NCI-H82 treated with DMSO at 0.1 percent for 48 hours (cell line): ENCODE results near the gene RPL7A.
"Not testable (repeated sequence)": the region's sequence is repeated elsewhere in the genome, so short reads cannot be mapped to it uniquely, and the experiment has no call there.

Source experiments
- DNase-seq: peaks from one replicate; lab custom pipeline; 2025; ENCODE audit not compliant: unreplicated experiment; lab: John Stamatoyannopoulos, UW

Gene RPL7A

DNA sequence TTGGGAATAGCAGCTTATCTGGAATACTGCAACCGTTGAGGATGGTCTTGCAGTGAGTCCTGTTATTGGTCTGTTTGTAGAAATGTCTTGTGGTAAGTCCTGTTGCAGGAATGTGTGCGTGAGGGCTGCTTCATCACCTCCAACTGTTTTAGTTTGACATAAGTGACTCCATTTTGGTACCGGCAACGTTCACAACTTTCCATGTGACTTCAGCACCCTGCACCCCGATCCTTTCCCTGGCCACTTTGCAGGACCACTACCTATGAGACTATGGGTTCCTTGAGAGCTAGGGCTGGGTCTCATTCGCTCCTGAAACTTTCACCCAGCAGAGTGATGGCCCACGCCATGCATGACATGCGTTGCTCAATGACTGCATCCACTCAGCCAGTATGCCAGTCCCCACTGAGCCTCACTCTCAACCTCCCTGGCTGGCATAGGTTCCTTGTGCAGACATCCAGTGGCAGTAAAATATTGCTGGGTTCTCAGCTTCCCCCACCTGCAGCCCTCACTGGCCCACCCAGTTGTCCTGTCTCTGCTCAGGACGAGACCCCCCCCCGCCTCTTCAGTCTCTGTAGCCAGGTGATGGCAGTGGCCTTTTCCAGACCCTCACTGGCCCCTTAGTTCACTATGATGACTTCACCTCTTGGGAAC, 20.1 kb upstream of the RPL7A start:
- DNase-seq: no peak

DNA sequence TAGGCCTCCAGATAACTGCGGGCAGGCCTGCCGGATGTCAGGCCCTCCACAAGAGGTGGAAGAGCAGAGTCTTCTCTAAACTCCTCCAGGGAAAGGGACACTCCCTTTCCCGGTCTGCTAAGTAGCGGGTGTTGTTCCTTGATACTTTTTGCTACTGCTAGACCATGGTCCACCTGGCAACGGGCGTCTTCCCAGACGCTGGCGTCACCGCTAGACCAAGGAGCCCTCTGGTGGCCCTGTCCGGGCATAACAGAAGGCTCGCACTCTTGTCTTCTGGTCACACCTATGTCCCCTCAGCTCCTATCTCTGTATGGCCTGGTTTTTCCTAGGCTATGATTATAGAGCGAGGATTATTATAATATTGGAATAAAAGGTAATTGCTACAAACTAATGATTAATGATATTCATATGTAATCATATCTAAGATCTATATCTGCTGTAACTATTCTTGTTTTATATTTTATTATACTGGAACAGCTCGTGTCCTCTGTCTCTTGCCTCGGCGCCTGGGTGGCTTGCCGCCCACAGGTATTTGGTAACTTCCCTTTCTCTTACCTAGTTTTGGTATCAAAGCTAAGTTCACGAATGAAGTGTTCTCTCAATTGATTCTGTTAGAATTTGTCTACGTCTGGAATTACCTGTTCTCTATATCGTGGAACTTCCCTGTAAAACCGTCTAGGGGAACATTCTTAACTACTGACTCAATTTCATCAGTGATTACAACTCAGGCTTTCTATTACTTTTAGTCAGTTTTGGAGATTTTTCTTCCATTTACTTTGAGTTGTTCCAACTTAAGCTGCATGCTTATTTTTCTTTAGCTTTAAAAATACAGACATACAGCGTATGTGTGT, 18.5 kb upstream of the RPL7A start:
- not testable (repeated sequence) for DNase-seq

DNA sequence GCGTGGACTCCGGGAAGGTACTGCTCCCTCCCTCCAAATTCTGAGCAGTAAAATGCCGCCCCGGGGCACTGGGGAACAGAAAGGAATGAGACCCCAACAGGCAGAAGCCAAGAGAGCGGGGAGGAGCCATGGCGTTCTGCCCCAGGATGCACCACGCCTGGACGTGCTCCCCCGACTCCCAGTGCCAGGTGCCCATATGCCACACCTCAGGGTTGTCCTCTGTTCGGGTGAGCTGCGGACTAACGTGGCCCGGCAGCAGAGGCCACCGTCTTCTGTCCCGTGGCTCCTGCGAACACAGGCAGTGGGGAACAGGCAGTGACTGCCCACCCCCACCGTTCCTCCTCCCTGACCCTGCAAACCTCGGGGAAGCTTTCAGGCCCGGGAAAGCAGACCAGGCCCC, 16.8 kb upstream of the RPL7A start:
- no peak for DNase-seq

DNA sequence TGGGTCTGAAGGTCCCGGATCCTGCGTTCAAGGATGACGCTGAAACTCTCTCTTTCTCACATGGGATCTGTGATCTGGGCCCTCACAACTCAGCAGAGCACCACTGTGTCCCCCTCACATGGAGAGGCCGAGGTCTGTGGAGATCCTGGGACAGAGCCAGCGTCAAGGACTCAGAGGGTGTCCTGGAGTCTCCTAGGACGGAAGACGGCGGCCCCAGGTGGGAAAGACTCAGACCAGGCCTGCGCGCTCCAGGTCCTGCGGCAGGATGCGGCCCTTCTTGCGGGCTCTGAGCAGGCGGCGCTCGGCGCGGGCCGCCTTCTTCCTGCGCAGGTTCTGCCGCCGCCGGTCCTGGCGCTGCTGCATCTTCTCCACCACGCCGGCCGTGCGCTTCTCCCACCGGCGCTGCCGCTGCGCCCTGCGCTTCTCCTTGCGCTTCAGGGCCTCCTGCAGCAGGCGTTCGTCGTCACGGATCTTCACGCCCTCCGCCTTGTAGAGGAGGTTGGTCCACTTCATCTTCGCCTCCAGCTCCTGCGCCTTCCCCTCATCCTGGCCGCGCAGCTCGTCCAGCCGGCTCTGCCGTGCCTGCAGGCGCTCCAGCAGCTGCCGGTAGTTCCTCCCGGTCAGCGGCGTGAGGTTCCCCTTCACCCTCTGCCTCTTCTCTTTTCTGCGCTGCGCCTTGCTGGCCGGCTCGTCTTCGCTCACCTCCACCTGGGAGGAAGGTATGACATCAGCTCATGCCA, 16.2 kb upstream of the RPL7A start:
- no peak for DNase-seq

DNA sequence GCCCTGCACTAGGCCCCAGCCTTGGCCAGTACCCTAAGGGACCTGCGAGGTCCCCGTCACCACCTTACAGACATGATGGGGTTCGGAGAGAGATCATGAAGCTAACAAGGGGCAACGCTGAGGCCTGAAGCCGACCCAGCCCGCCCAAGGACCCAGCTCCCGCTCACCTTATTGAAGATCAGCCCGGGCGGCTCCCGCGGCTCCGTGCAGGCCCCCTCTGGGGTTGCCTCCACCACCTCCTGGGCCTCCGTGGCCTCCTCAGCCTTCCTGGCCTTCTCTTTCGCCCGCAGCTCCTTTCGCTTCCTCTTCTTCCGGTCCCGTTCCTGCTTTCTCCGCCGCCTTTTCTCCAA, 15.7 kb upstream of the RPL7A start:
- DNase-seq: no peak

DNA sequence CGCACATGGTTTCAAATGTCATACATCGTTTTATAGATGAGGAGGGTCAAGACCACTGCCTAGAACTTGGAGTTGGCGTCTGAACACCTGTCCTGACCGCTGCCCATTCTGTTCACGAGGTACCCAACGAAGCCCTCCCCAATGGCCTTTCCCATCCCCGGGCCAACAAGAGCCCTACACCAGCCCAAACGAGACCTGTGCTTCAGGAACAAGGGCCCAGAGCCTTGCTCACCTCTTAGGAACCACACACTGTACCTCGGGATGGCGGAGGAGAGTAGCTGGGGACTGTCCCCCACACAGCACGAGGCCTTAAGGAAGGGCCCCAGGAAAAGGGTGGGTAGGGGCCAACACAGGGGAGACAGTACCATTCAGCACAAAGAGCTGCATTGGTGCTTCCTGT, 15.0 kb upstream of the RPL7A start:
- DNase-seq: no peak

DNA sequence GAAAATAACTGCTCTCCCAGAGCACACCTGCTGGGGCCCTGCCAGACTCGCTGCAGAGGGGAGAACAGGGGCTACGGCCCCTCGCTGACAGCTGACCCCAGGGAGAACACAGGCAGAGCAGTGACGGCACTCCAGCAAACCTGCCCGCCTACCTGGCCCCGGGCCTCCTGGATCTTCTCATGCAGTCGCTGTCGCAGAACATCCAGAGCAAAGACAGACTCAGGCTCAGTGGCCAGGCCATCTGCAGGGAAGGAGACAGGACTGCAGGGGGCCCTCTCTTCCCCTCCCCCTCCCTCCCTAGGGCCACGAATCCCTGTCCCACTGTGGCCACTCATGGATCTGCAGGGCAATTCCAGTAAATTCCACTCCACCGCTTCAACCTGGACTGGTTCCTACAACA, 14.5 kb upstream of the RPL7A start:
- DNase-seq: no peak

DNA sequence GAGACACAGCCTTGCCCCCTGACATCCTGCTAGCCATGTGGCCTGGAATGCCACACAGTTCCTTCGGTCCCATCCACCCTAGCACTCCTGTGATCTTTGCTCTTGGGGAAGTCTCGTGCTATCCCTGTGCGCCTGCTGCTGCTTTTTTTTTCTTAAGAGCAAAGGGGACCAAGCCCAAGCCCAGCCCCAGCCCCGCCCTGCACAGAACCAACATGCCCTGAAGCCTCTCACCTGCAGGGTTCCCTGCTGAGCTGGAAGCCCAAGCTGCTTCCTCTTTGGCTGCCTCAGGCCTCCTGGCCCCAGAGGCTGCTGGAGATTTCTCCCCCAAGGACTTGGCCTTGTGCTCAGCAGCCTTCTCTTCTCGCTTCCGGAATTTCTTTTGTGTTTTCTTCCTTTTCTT, 13.9 kb upstream of the RPL7A start:
- DNase-seq: no peak

DNA sequence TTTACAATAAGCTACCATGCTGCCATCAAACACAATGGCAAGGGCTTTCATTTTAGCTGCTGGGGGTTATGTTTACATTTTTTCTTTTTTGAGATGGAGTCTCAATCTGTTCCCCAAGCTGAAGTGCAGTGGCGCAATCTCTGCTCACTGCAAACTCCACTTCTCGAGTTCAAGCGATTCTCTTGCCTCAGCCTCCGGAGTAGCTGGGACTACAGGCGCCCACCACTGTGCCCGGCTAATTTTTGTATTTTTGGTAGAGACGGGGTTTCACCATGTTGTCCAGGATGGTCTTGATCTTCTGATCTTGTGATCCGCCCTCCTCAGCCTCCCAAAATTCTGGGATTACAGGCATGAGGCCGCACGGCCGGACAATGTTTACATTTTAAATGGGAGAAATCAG, 13.1 kb upstream of the RPL7A start:
- not testable (repeated sequence) for DNase-seq

DNA sequence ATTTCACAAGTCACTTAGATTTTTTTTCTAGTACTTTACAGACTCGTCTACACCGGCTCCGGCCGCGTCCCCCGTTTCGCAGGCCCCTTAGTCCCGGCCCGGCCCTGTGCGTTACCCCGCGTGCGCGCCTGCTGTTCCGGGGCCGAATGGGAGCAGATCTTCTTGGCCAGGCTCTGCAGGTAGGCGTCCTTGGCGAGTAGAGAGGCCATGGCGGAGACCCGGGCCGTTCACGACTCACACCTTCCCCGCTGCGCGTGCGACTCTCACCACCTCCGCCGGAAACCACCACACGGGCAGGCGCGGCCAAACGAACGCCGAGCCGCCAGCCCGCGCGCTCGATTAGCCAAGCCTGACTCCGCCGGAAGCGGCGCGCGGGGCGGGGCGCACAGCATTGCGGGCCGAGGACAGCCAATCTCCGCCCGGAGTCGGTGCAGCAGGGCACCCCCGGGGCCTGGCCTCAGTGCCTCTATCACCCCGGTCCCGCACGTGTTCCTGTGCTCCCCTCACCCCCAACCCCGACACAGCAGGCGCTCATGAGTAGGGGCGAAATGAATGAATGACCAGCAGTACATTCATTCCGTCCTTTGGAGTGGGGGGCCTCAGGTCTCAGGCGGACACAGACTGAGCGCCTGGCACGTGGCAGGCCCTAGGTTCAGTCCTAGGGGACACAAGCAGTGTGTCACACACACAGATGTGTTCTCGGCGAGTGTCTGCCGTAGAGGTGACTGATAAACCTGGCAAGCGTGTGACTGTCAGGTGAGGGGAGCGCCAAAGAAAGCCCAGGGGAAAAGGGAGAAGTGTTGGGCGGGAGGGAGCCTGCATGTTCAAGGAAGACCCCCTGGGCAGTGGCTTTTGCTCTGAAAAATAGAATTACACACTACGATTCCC, 11.8 kb upstream of the RPL7A start, which contains the start of gene SURF6:
TSS of gene SURF6 (minus strand) at position 265 of the 888 bp plus-strand sequence. CDS start at position 209, 56 bp downstream.
- peak; percentile 75 for DNase-seq

DNA sequence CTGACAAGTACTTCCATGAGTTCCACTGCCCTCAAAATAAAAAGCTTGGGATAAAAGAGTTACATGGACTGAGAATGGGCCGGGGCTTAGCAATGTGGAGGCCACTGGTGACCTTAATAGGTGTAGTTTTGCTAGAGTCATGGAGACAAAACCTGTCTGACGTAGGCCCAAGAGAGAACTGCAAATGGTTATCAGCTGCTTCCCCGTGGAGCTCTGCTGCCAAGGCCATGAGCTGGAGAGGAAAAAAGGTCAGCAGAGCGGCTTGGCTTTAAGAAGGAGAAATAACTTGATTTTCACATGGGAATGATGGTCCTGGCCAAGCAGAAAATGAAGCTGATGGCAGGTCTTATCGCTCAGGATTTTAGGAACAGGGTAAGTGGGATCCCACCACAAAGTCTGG, 8.4 kb upstream of the RPL7A start:
- DNase-seq: no peak

DNA sequence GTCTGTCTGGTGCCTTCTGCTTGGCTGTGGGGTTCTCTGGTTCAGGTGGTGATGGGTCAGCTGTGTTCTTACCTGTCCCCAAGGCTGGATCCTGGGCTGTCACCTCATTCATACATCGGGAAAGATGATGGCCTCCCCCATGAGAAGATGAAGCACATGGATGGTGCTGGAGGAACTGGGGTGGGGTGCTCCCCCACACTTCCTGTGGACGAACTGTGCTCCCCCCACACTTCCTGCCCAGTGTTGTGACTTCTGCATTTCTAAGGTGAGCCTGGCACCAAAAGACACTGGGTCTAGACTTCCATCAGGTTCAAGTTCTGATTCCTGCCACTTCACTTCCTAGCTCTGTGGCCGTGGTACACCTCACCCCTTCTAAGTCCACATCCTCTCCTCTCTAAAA, 7.8 kb upstream of the RPL7A start:
- DNase-seq: no peak

DNA sequence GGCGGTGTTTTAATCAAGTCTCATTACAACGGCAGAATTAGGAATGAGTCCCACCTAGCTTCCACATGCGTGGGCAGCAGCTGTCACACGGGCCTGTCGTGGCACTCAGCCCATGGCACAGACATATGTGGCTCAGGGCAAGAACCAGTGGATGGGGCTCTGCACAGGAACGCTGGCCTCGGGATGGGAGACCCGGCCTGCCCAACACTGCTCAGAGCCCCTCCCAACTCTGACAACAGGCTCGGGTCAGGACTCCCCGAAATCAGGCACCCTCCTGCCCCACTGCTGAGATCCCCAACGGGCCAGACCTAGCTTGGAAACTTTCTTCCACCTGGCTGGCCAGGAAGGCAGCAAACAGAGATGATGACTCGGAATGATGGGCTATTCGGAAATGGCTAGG, 7.1 kb upstream of the RPL7A start:
- DNase-seq: no peak

DNA sequence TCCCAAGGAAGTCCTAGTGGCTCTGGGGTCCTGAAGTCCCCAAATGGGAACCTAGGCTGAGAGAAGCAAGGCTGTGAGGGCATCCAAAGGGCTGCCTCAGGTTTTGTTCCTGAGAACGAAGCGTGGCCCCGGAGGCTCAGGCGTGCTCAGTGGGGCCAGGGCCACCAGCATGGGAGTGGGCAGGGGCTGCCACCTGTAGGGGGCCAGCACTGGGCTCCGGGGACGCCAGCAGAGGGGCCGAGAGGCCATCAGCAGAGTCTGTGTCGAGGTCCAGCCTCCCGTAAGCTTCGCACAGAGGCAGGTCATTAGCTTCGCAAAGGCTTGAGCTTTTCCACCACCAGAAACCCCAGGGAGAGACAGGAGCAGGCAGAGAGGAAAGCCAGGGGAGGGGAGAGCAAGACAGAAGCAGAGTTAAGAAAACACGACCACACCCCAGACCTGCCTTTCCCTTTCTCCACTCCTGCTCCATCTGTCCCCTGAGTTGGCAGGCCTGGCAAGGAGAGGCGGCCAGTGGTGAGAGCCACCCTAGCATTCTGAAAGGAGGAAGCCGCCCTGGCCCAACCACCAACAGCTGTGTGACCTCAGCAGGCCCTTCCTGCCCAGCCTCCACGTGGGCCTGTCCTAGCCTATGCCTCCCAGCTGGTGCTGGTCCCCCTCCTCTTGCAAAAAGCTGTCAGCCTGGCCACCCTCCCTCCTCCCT, 6.5 kb upstream of the RPL7A start:
- no peak for DNase-seq

DNA sequence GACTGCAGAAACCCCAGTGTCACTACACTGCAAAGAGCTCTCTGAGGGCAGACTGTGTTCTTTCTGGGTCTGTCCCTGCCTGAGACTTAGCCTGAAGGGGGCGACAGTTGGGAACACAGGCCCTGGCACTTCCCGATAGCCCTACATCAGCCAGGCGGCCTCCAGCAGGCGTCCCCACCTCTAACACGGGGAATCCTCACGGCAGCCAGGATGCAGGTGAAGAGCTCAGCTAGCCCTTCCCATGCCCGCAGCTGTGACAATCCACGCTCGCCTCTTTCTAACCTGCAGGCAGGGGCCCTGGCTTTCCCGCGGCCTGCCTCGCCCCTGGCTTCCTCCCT, 6.0 kb upstream of the RPL7A start:
- DNase-seq: no peak

DNA sequence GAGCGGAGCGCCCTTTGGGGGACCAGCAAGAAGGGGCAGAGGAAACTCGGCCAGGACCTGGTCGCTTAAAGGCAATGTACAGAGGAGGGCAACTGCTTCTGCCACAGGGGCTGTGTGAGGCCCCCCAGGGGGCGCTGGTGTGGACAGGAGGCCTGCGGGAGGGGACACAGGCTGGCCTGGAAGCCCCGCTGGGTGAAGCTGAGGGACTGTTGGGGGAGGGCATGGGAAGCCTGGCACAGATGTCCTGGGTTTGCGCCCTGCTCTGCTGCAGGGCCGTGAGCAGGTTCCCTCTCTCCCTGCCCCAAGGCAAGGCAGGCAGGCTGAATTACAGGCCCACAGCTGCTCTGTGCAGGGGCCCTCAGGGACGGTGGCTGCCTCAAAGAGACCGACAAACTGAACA, 5.4 kb upstream of the RPL7A start:
- DNase-seq: no peak

DNA sequence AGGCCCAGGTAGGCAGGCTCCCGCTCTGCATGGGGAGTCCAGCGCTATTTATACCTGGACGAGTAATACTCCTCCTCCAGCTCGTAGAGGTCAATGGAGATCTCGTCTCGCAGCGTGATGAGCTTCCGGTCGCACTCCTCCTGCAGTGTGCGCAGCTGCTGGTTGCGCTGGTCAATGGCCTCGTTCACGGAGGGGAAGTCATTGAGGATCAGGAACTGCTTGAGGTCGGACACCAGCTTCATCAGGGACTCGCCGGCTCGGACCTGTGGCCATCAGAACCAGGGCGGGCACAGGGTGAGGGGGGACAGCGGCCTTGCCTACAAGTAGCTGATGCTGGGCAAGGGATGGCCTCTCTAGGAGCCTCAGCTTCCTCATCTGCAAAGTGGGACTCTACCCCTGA, 3.9 kb upstream of the RPL7A start:
- no peak for DNase-seq

DNA sequence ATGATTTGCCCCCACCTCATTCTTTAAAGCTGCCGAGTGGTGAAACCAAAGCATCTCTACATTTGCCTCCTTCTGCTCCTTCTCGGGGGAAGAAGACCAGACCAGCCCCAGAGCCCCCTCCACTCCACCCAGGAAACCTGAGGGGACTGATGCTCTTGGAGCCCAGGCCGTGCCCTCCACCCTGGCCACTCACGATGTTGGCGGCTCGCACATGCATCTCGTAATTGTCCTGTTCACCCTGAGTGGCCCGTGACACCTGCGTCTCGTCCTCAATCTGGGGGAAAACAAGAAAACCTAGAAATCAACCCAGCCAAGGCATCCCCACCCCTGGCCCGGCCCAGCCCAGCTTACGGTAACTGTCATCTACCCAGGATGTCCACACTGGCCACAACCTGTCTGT, 3.0 kb upstream of the RPL7A start:
- no peak for DNase-seq

DNA sequence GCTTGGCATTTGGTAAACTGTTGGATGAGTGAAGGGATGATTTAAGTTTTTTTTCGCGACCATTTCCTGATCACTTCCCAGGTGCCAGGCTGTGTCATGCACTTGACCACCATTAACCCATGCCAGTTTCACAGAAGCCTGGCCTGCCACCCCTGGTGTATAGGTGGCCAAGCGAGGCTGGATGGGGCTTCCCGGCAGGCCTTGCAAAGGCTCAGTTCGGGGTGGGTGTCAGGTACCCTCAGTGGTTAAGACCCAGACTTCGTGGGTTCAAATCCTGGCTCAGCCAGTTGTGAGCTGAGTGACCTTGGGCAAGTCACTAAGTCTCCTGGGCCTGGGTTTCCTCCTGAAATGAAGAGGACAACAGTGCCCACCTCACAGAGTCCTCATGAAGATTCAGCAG, 2.4 kb upstream of the RPL7A start:
- DNase-seq: no peak

DNA sequence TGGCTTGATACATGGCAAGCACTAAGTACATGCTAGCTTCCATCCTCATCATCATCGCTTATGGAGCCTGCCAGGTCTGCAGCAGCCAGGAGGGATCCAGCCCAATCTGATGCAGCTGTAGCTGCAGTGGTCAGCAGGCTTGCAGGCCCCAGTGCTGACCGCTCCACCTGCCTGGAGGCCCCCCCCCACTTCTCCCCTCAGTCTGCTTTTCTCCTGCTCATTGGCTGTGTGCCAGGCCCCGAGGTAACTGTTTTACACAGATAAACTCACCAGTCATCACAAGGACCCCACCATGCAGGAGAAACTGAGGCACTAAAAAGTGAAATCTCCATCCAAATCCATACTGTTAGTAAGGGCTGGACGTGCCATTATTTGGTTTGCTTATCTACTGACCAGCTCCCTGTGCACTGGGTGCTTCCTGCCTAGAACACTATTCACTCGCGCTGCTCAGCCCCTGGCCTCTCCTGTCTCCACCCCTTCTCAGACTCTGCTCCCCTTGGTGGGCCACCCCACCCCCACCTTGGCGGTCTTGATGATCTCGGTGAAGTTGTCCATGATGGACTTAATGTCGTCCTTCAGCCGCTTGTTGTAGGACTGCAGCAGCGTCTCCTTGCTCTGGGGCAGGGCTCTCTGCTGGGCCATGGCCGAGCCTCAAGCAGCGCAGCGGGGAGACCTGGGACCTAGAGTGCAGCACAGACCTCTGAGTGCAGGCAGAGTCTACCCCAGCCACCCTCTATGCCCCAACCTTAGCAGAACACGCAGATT, 1.8 kb upstream of the RPL7A start:
- DNase-seq: no peak
